Heart right ventricle (tissue), 16 donors: ENCODE measurements around the gene STPG1. TPM values are rescaled to one million over a fixed set of nuclear protein-coding genes. Genes with fewer than 3 reads are reported as not detected.
A peak's percentile ranks its signal among the peaks of the same experiment; 100 is the strongest.

Experiments used
- ATAC-seq, 8 donors: fragments of 200-7000 bp; cut with Tn5 transposase; one replicate each; pipeline ENCODE4 v1.9.1; 2020; ENCODE audit warnings: mild to moderate bottlenecking in 8 of 8, moderate library complexity in 8 of 8, moderate number of reproducible peaks in 1 of 8
- DNase-seq, 2 donors: peaks; one replicate each; pipeline ENCODE4 v3.0.0-alpha.2; 2020
- H3K27ac ChIP-seq, 10 donors: fragments of 200-600 bp; sonication (generic) in 2 of 10; one replicate each; pipeline versions ENCODE4 v1.5.0 to v1.8.0; 2020 to 2022; ENCODE audit warnings: mild to moderate bottlenecking in 3 of 10
- H3K27me3 ChIP-seq, 7 donors: fragments of 200-600 bp; one replicate each; pipeline ENCODE4 v1.8.0; 2021 to 2022; ENCODE audit warnings: mild to moderate bottlenecking in 2 of 7
- H3K36me3 ChIP-seq, 9 donors: fragments of 200-600 bp; sonication (generic) in 1 of 9; one replicate each; pipeline versions ENCODE4 v1.5.0 to v1.8.0; 2020 to 2022; ENCODE audit warnings: mild to moderate bottlenecking in 2 of 9
- H3K4me1 ChIP-seq, 9 donors: fragments of 200-600 bp; sonication (generic) in 1 of 9; one replicate each; pipeline versions ENCODE4 v1.5.0 to v1.8.0; 2020 to 2022; ENCODE audit warnings: mild to moderate bottlenecking in 4 of 9
- H3K4me3 ChIP-seq, 10 donors: fragments of 200-600 bp; sonication (generic) in 2 of 10; one replicate each; pipeline versions ENCODE4 v1.5.0 to v1.8.0; 2020 to 2022; ENCODE audit warnings: mild to moderate bottlenecking in 7 of 10, moderate library complexity in 2 of 10
- H3K9me3 ChIP-seq, 11 donors: fragments of 200-600 bp in 10 of 11; sonication (generic) in 2 of 11; one replicate each; pipeline versions ENCODE4 v1.5.0 to v1.8.0; 2013 to 2022; ENCODE audit warnings: mild to moderate bottlenecking in 2 of 11, control low read depth in 1 of 11, moderate library complexity in 1 of 11
- CTCF ChIP-seq, 9 donors: fragments of 200-600 bp; sonication (generic) in 2 of 9; IDR thresholded peaks; one replicate each; pipeline versions ENCODE4 v1.5.0 to v1.8.0; 2021 to 2022; ENCODE audit warnings: antibody characterized with exemption in 9 of 9, mild to moderate bottlenecking in 5 of 9, moderate library complexity in 1 of 9
- WGBS, 2 donors: extraction: QIAGEN DNeasy Blood & Tissue Kit; methylation state at CpG; one replicate each; pipeline ENCODE4 v1.1.7; 2013; ENCODE audit warnings: inconsistent platforms in 1 of 2; 5-methylcytosine and 5-hydroxymethylcytosine counted together
- intact Hi-C, 10 donors: fragments of 100-400 bp; cut with DNase I; formaldehyde crosslinking; loops; one replicate each; pipeline versions ENCODE4 v1.11.1 to v1.14.2; 2022
- polyA plus RNA-seq, 2 donors: library from polyadenylated mRNA; stranded (reverse); fragments of 200-250 nt; gene quantifications; one replicate each; pipeline ENCODE4 v1.2.3, GENCODE V29; 2013
- total RNA-seq, 10 donors: library from RNA; stranded (reverse); fragmentation: NEBNext Ultra II Directional in 3 of 10; extraction: Animal tissue kit (Norgen Biotek cat#: 25700) in 3 of 10; gene quantifications; one replicate each; pipeline versions ENCODE4 v1.2.1 to v1.2.4, GENCODE V29; 2021 to 2023
- donor health status: Arrhythmogenic right ventricular cardiomyopathy.
- donor health status: ischemic (EF 13 %, LVEDD 7.1; RV severe dilation, severe dysfunction).
- donor health status: healthy with polysubstance abuse.
- donor health status: DM: no; HTN: yes; CAD: no.
- donor health status: DM: no; HTN: no; CAD: no.
- donor health status: ischemic (EF 25% LVEDD 6.9; RV normal size, moderate dysfunction).
- donor health status: ischemic (EF 25% LVEDD 5.7; RV mildly dilated, moderate dysfunction).
- donor health status: healthy.
- donor health status: DM: yes; HTN: yes; CAD: no.
- donor health status: Ischemic cardiomyopathy.
- donor health status: ischemic (EF 35%, LVEDD 5.7; RV mildly dilated, moderate dysfunction).
- donor health status: nonischemic (EF 11% LVEDD 7.7; RV severe dilation, severe dysfunction).
- donor health status: DM: yes; HTN: yes; CAD: no.
- donor health status: PGD.
- donor health status: ischemic (EF 29% LVEDD 5.4; RV normal size, mild dysfunction).
- donor health status: nonischemic (EF 23%, LVEDD 6.1; RV moderate dilation, normal function).

STPG1 gene
- total and polyA plus RNA-seq, 12 donors: 2.7 to 6.6 (median 4.5) TPM

GRCh38 chr1:24386931-24387330, 26.7 kb downstream of the STPG1 start:
- ATAC-seq: no peak
- 90 to 95% methylated on average over 11 of the region's 11 CpGs for WGBS, 2 donors
- DNase-seq: no peak
- TF ChIP-seq CTCF (IDR thresholded peaks at IDR 0.05): no peak
- peaks cover 0 to 33% (median 5%) of the 10 kb centered on the region in 9 donors for H3K4me1 ChIP-seq
- intact Hi-C loops: no loop called here
- no peaks in the 10 kb centered on the region for H3K9me3 ChIP-seq
- H3K27ac ChIP-seq: no peak overlapping the region
- H3K27me3 ChIP-seq: no peaks in the 10 kb centered on the region
- H3K36me3 ChIP-seq: peaks cover 0 to 19% (median 0%) of the 10 kb centered on the region in 9 donors
- no peak overlapping the region for H3K4me3 ChIP-seq

GRCh38 chr1:24386241-24386640, 27.3 kb downstream of the STPG1 start:
- TF ChIP-seq CTCF (IDR thresholded peaks at IDR 0.05): no peak
- no peaks in the 10 kb centered on the region for H3K27me3 ChIP-seq

GRCh38 chr1:24385160-24385940, 28.2 kb downstream of the STPG1 start:
- WGBS, 2 donors: 89 to 90% methylated on average over 12 of the region's 12 CpGs
- peaks cover 0 to 25% (median 0%) of the 10 kb centered on the region in 9 donors for H3K36me3 ChIP-seq

More at GRCh38 chr1:24386241-24386640, 27.3 kb downstream of the STPG1 start:
- 84 to 88% methylated on average over 9 of the region's 9 CpGs for WGBS, 2 donors
- DNase-seq (no peak), ATAC-seq (no peak)
- Histone ChIP-seq H3K36me3 (peaks cover 0 to 22% (median 0%) of the 10 kb centered on the region in 9 donors), H3K9me3 (no peaks in the 10 kb centered on the region), H3K4me3 (no peak overlapping the region), H3K27ac (no peak overlapping the region), H3K4me1 (peaks cover 0 to 27% (median 3%) of the 10 kb centered on the region in 9 donors)
- intact Hi-C loops: no loop called here

More at GRCh38 chr1:24385160-24385940, 28.2 kb downstream of the STPG1 start:
- Histone ChIP-seq H3K9me3 (no peaks in the 10 kb centered on the region), H3K27me3 (no peaks in the 10 kb centered on the region), H3K4me3 (no peak overlapping the region), H3K27ac (peak overlapping the region in 1 of 10 donors; percentile 51), H3K4me1 (peaks cover 0 to 21% (median 0%) of the 10 kb centered on the region in 9 donors)
- intact Hi-C loops: no loop called here
- ATAC-seq (no peak), DNase-seq (no peak)
- peak in 3 of 9 donors; percentile 9 to 28 (median 27) for TF ChIP-seq CTCF (IDR thresholded peaks at IDR 0.05)
